Tibial nerve (tissue), 4 donors: ENCODE data around the gene NRXN2. TPM values are rescaled to one million over a fixed set of nuclear protein-coding genes. Genes with fewer than 3 reads are reported as not detected.

Experiments used
- DNase-seq, 2 donors: peaks; one replicate each; pipeline ENCODE4 v3.0.0-alpha.2; 2019; ENCODE audit warnings: low spot score in 2 of 2
- H3K27ac ChIP-seq, 4 donors: fragments of 200-600 bp; sonication (generic) in 3 of 4; one replicate each; pipeline ENCODE4 v1.5.1; 2017 to 2019; ENCODE audit warnings: mild to moderate bottlenecking in 1 of 4
- H3K27me3 ChIP-seq, 2 donors: fragments of 200-600 bp; sonication (generic) in 1 of 2; one replicate each; pipeline versions ENCODE4 v1.5.1 to v1.6.0; 2017 to 2019
- H3K36me3 ChIP-seq, 3 donors: fragments of 200-600 bp; sonication (generic); one replicate each; pipeline ENCODE4 v1.5.1; 2018 to 2019
- H3K4me1 ChIP-seq, 4 donors: fragments of 200-600 bp; sonication (generic) in 3 of 4; one replicate each; pipeline ENCODE4 v1.5.1; 2017 to 2019
- H3K4me3 ChIP-seq, 4 donors: fragments of 200-600 bp; sonication (generic) in 3 of 4; one replicate each; pipeline ENCODE4 v1.5.1; 2017 to 2019; ENCODE audit warnings: mild to moderate bottlenecking in 1 of 4, moderate library complexity in 1 of 4
- H3K9me3 ChIP-seq, 4 donors: fragments of 200-600 bp; sonication (generic) in 3 of 4; one replicate each; pipeline ENCODE4 v1.5.1; 2017 to 2019
- EP300 ChIP-seq, 2 donors: sonication (generic); formaldehyde crosslinking; IDR thresholded peaks; one replicate each; pipeline ENCODE4 v1.6.1; 2017; ENCODE audit warnings: antibody characterized with exemption in 2 of 2, mild to moderate bottlenecking in 1 of 2
- POLR2A ChIP-seq, 2 donors: fragments of 450-650 bp; IDR thresholded peaks; one replicate each; pipeline ENCODE4 v1.6.1; 2017; ENCODE audit warnings: antibody characterized with exemption in 2 of 2, mild to moderate bottlenecking in 2 of 2, moderate library complexity in 2 of 2
- WGBS, 2 donors: methylation state at CpG; one replicate each; pipeline ENCODE4 v1.1.5; 2018; 5-methylcytosine and 5-hydroxymethylcytosine counted together
- total RNA-seq, 4 donors: library from RNA; depleted of rRNA; stranded (reverse); fragments of >200 nt; gene quantifications; one replicate each; pipeline ENCODE4 v1.1.0, GENCODE V29; 2016
- TF ChIP-seq, protein P1 (sequence below), 5 experiments: fragments of 200-600 bp in 3 of 5; fragments of 450-650 bp in 2 of 5; sonication (generic) in 3 of 5; IDR thresholded peaks; one replicate each; pipeline ENCODE4 v1.5.1; 2016 to 2019; ENCODE audit warnings: antibody characterized with exemption in 5 of 5, mild to moderate bottlenecking in 3 of 5, moderate library complexity in 2 of 5

Gene NRXN2
- 10 to 100 TPM in 2 of 4 donors, 1 to 10 TPM in 2; 1.7 to 25.5 (median 8.7) TPM for total RNA-seq

DNA sequence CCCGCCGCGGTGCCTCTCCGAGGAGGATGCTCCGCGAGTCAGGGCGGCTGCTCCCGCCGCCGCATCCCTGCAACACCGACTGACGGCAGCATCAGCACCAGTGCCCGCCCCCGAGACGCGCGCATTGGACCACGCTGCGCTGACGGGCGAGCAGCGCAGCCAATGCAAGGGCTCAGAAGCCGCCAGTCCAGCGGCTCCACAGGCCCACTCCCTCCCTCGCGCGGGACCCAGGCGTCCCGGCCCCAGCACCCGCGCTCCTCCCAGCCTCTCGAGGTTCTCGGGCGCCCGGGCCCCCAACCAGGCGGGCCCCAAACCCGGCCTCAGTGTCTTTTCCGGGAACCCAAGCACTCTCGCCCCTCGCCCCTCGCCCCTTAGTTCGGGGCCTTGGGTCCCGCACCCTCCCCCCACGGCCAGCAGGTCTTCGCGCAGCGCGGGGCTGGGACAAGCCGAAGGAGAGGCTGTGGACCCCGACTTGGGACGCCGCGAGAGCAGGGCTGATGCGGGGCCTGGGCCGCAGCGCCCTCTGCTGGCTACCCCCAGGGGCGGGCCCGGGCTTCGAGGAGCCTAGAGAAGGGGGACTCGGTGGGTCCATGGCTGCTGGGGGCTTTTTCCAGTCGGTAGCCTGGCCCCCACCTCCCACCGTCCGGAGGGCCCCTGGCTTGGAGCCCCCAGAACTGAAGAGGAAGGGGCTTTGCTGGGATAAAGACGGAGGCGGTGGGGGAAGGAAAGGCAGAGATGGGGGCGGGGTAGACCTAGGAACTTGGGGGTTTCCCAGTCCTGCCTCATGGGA is at the start of gene NRXN2:
TSS of gene NRXN2 (minus strand) at position 81 of the 790 bp plus-strand sequence. CDS start 9,498 bp downstream, outside the sequence.
- DNase-seq: peak; percentile 64 to 68
- Histone ChIP-seq H3K4me3 (peak within 1 kb of the TSS; percentile 62 to 100 (median 70)), H3K27me3 (peaks cover 0 to 50% of the 10 kb centered on the region in 2 donors), H3K9me3 (no peaks in the 10 kb centered on the region), H3K4me1 (peaks cover 0 to 7% (median 3%) of the 10 kb centered on the region in 4 donors), H3K27ac (peak within 1 kb of the TSS in 3 of 4 donors; percentile 29 to 70 (median 43)), H3K36me3 (no peaks in the 10 kb centered on the region)
- TF ChIP-seq POLR2A (IDR thresholded peaks at IDR 0.05) (no peak), EP300 (IDR thresholded peaks at IDR 0.05) (peak in 1 of 2 donors; percentile 10)
- TF ChIP-seq, protein P1, sequence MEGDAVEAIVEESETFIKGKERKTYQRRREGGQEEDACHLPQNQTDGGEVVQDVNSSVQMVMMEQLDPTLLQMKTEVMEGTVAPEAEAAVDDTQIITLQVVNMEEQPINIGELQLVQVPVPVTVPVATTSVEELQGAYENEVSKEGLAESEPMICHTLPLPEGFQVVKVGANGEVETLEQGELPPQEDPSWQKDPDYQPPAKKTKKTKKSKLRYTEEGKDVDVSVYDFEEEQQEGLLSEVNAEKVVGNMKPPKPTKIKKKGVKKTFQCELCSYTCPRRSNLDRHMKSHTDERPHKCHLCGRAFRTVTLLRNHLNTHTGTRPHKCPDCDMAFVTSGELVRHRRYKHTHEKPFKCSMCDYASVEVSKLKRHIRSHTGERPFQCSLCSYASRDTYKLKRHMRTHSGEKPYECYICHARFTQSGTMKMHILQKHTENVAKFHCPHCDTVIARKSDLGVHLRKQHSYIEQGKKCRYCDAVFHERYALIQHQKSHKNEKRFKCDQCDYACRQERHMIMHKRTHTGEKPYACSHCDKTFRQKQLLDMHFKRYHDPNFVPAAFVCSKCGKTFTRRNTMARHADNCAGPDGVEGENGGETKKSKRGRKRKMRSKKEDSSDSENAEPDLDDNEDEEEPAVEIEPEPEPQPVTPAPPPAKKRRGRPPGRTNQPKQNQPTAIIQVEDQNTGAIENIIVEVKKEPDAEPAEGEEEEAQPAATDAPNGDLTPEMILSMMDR (IDR thresholded peaks at IDR 0.05): peak; percentile 92 to 99 (median 96)
- 4 to 19% methylated on average over 6 to 35 of the region's 66 CpGs for WGBS, 2 donors

DNA sequence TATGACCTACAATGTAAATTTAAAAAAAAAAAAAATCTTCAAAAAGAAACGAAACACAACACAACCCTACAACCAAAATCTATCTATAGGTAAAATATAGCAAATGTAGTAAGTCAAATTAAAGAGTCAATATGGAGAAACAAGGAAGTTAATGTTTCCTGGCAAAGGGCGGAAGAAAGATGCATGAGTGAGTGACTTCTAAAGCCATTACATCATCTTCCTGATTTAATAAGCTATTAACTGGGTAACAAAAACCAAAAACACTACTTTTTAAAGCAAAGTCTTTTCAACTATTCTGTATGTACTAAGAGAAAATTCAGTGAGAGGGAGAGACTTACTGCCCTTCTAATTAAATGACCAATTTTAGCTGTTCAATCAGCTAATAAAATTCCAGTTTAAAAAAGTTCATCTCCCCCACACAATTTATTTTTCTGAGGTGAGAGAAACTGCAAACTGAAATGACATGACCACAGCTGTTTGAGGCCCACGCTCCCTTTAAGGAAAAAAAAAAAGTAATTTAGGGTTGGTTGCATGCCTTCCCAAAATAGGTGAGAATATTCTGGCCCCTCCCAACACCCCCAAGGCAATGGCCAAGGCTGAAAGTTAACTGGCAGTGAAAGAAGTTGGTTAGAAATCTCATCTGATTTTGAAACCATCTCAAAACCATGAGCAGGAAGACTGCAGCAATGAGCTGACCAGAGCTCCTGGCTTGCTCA is 49.5 kb upstream of the NRXN2 start:
- 52 to 56% methylated on average over 3 of the region's 3 CpGs for WGBS, 2 donors
- no peak for DNase-seq
- TF ChIP-seq, protein P1 (IDR thresholded peaks at IDR 0.05): no peak
- TF ChIP-seq EP300 (IDR thresholded peaks at IDR 0.05) (no peak), POLR2A (IDR thresholded peaks at IDR 0.05) (no peak)
- peaks cover 12 to 93% (median 67%) of the 10 kb centered on the region in 3 donors for H3K36me3 ChIP-seq
- peaks cover 3 to 82% (median 39%) of the 10 kb centered on the region in 4 donors for H3K4me1 ChIP-seq
- no peaks in the 10 kb centered on the region for H3K27me3 ChIP-seq
- H3K9me3 ChIP-seq: no peaks in the 10 kb centered on the region
- peak overlapping the region in 2 of 4 donors; percentile 23 to 37 for H3K27ac ChIP-seq
- H3K4me3 ChIP-seq: no peak overlapping the region

DNA sequence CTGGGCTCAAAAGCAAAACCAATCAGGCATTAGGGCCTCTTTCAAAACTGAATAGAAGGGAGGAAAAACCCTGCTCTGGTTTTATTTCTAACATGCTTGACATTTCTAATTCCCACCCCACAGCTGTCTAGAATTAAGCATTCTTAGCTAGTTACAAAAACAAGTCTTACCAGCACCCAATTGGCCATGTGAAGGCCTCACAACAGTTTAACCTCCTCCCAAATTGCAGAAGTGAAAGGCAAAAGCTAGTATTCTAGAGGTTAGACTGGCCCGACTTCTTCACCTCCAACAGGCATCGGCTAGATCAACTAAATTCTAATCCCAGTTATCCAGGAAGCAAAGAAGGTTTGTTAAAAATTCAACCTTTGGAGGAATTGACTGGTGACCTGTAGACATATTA is 48.9 kb upstream of the NRXN2 start:
- no peaks in the 10 kb centered on the region for H3K27me3 ChIP-seq
- no peak for DNase-seq
- H3K4me3 ChIP-seq: no peak overlapping the region
- H3K9me3 ChIP-seq: no peaks in the 10 kb centered on the region
- WGBS, 2 donors: 74 to 79% methylated on average over 2 of the region's 2 CpGs
- H3K36me3 ChIP-seq: peaks cover 18 to 99% (median 73%) of the 10 kb centered on the region in 3 donors
- H3K27ac ChIP-seq: peak overlapping the region in 1 of 4 donors; percentile 23
- peaks cover 3 to 80% (median 37%) of the 10 kb centered on the region in 4 donors for H3K4me1 ChIP-seq
- no peak for TF ChIP-seq EP300 (IDR thresholded peaks at IDR 0.05)
- TF ChIP-seq POLR2A (IDR thresholded peaks at IDR 0.05): no peak
- TF ChIP-seq, protein P1 (IDR thresholded peaks at IDR 0.05): no peak

DNA sequence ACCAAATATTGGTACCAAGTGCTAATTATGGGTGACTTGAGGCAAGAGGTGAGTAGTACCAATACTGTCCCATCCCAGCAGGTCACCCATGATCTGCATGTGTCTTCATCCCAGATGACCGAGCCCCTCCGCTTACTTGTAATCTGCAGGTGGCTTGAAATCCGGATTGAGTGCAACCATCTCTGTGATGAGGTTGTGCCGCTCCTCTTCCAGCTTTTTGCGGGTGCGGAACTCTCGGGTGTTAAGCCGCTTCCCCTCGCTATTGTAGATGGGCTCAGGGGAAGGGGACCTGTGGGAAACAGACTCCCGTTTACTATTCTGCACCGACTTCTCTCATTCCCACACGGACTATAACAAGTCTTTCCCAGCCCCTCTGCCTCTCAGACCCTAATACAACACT is 47.1 kb upstream of the NRXN2 start:
- Histone ChIP-seq H3K4me1 (peaks cover 0 to 68% (median 27%) of the 10 kb centered on the region in 4 donors), H3K27ac (no peak overlapping the region), H3K4me3 (no peak overlapping the region), H3K9me3 (no peaks in the 10 kb centered on the region), H3K27me3 (no peaks in the 10 kb centered on the region), H3K36me3 (peaks cover 23 to 100% (median 83%) of the 10 kb centered on the region in 3 donors)
- DNase-seq: no peak
- 90 to 91% methylated on average over 12 of the region's 12 CpGs for WGBS, 2 donors
- TF ChIP-seq POLR2A (IDR thresholded peaks at IDR 0.05) (no peak), EP300 (IDR thresholded peaks at IDR 0.05) (no peak)
- TF ChIP-seq, protein P1 (IDR thresholded peaks at IDR 0.05): no peak
